SK-N-SH (cell line): ENCODE results near the gene ABHD2. TPM values are rescaled to one million over a fixed set of nuclear protein-coding genes. Genes with fewer than 3 reads are reported as not detected.
"Not testable (repeated sequence)": the region's sequence is repeated elsewhere in the genome, so short reads cannot be mapped to it uniquely, and the experiment has no call there.

Experiments used
- CTCF ChIA-PET: fragments of 300-600, 350-600 bp; formaldehyde crosslinking; extraction: SDS; loops from one replicate; lab custom pipeline; 2021; lab: Yijun Ruan, JAX
- POLR2A ChIA-PET: fragments of 350-600 bp; sonication (Branson Sonifier 250); formaldehyde crosslinking; extraction: SDS; loops from one replicate; lab custom pipeline; 2020; ENCODE audit warnings: antibody characterized with exemption, inconsistent platforms; lab: Yijun Ruan, JAX
- DNase-seq: peaks from one replicate; pipeline ENCODE4 v3.0.0; 2012
- H2AFZ ChIP-seq: fragments of 200-600 bp; sonication (generic); 2 replicates; pipeline ENCODE4 v1.8.1; 2016; ENCODE audit warnings: antibody characterized with exemption, mild to moderate bottlenecking, low read depth
- H3F3A ChIP-seq: fragments of 200-600 bp; sonication (generic); replicated peaks from 2 replicates; pipeline ENCODE3; 2016; ENCODE audit warnings: antibody characterized with exemption, mild to moderate bottlenecking; ENCODE audit not compliant: insufficient read depth
- H3K27ac ChIP-seq, 2 experiments: fragments of 200-500 bp in 1 of 2; fragments of 200-600 bp in 1 of 2; sonication (Bioruptor generic) in 1 of 2; sonication (generic), shearing (Covaris generic) in 1 of 2; 2 replicates each; pipeline versions ENCODE4 v1.5.1 to v1.6.1; 2014 to 2016; ENCODE audit warnings: low read depth in 2 of 2, inconsistent platforms in 1 of 2, low read length in 1 of 2, mild to moderate bottlenecking in 1 of 2, mixed read lengths in 1 of 2
- H3K27me3 ChIP-seq: fragments of 200-600 bp; sonication (generic), shearing (Covaris generic); 2 replicates; pipeline ENCODE4 v1.6.1; 2016; ENCODE audit warnings: mixed run types; ENCODE audit not compliant: insufficient read depth
- H3K36me3 ChIP-seq, 2 experiments: fragments of 200-500 bp in 1 of 2; fragments of 200-600 bp in 1 of 2; sonication (Bioruptor generic) in 1 of 2; sonication (generic) in 1 of 2; replicated peaks in 1 of 2; 2 replicates each; pipeline versions ENCODE3 to v1.5.1; 2014 to 2016; ENCODE audit warnings: low read length in 1 of 2, mild to moderate bottlenecking in 1 of 2; ENCODE audit not compliant: insufficient read depth in 2 of 2, control insufficient read depth in 1 of 2
- H3K4me1 ChIP-seq, 2 experiments: fragments of 200-500 bp in 1 of 2; fragments of 200-600 bp in 1 of 2; sonication (Bioruptor generic) in 1 of 2; sonication (generic), shearing (Covaris generic) in 1 of 2; 2 replicates each; pipeline versions ENCODE4 v1.5.1 to v1.6.1; 2014 to 2016; ENCODE audit warnings: low read depth in 1 of 2, low read length in 1 of 2, mixed run types in 1 of 2; ENCODE audit not compliant: insufficient read depth in 2 of 2, control insufficient read depth in 1 of 2
- H3K4me2 ChIP-seq: fragments of 200-600 bp; sonication (generic), shearing (Covaris generic); 2 replicates; pipeline ENCODE4 v1.6.1; 2017; ENCODE audit warnings: mixed run types
- H3K4me3 ChIP-seq, 2 experiments: fragments of 200-500 bp in 1 of 2; fragments of 200-600 bp in 1 of 2; sonication (Bioruptor generic) in 1 of 2; sonication (generic), shearing (Covaris generic) in 1 of 2; 2 replicates each; pipeline versions ENCODE4 v1.5.1 to v1.8.1; 2014 to 2016; ENCODE audit warnings: low read depth in 2 of 2, inconsistent platforms in 1 of 2, low read length in 1 of 2, mild to moderate bottlenecking in 1 of 2, mixed read lengths in 1 of 2, moderate library complexity in 1 of 2
- H3K79me2 ChIP-seq: fragments of 200-600 bp; sonication (generic); 2 replicates; pipeline ENCODE4 v1.8.1; 2017; ENCODE audit warnings: mild to moderate bottlenecking; ENCODE audit not compliant: insufficient read depth
- H3K9ac ChIP-seq: fragments of 200-600 bp; sonication (generic); 2 replicates; pipeline ENCODE4 v1.6.1; 2017; ENCODE audit warnings: mixed run types
- H3K9me2 ChIP-seq: fragments of 200-600 bp; sonication (generic); 2 replicates; pipeline ENCODE4 v1.6.1; 2017; ENCODE audit warnings: mixed run types
- H3K9me3 ChIP-seq: fragments of 200-600 bp; sonication (generic); 2 replicates; pipeline ENCODE4 v1.6.1; 2017; ENCODE audit warnings: mixed run types, mild to moderate bottlenecking, moderate library complexity
- H4K20me1 ChIP-seq: fragments of 200-600 bp; sonication (generic); 2 replicates; pipeline ENCODE4 v1.6.1; 2017; ENCODE audit warnings: mild to moderate bottlenecking, mixed run types; ENCODE audit not compliant: insufficient read depth
- GABPA ChIP-seq: IDR thresholded peaks from 2 replicates; pipeline ENCODE4 v1.4.0; 2012; ENCODE audit warnings: low read depth, mild to moderate bottlenecking
- NRF1 ChIP-seq: IDR thresholded peaks from 2 replicates; pipeline ENCODE4 v1.6.1; 2012; ENCODE audit warnings: low read depth, mild to moderate bottlenecking, low read length
- POLR2AphosphoS5 ChIP-seq: IDR thresholded peaks from 2 replicates; pipeline ENCODE4 v1.6.1; 2012; ENCODE audit warnings: low read depth, low read length
- SMC3 ChIP-seq: IDR thresholded peaks from 2 replicates; pipeline ENCODE4 v1.6.1; 2012; ENCODE audit warnings: low read depth, low read length, improper control_type of control experiment
- TEAD4 ChIP-seq: IDR thresholded peaks from 2 replicates; pipeline ENCODE4 v1.4.0; 2012; ENCODE audit warnings: mild to moderate bottlenecking, borderline replicate concordance; ENCODE audit not compliant: insufficient read depth
- WGBS: methylation state at CpG from one replicate; pipeline ENCODE4 v1.1.6; 2017; ENCODE audit warnings: low lambda C conversion rate; 5-methylcytosine and 5-hydroxymethylcytosine counted together
- polyA plus RNA-seq, 3 experiments: library from polyadenylated mRNA; depleted of rRNA; stranded (reverse); fragments of >200 nt; gene quantifications; 2 replicates each; pipeline ENCODE4 v1.2.3, GENCODE V29; 2012
- TF ChIP-seq, protein P1 (sequence below): IDR thresholded peaks from 2 replicates; pipeline ENCODE4; 2012
- TF ChIP-seq, protein P2 (sequence below): IDR thresholded peaks from 2 replicates; pipeline ENCODE4 v1.4.0; 2012; ENCODE audit warnings: low read depth, borderline replicate concordance
- TF ChIP-seq, protein P3 (sequence below): fragments of 150-350 bp; IDR thresholded peaks from 2 replicates; pipeline ENCODE4 v1.6.1; 2016; ENCODE audit warnings: mild to moderate bottlenecking, low read depth, low read length

Gene ABHD2
- polyA plus RNA-seq, 1 of the 3 experiments (the other 2 are of a cell fraction), result 19.2 TPM

DNA sequence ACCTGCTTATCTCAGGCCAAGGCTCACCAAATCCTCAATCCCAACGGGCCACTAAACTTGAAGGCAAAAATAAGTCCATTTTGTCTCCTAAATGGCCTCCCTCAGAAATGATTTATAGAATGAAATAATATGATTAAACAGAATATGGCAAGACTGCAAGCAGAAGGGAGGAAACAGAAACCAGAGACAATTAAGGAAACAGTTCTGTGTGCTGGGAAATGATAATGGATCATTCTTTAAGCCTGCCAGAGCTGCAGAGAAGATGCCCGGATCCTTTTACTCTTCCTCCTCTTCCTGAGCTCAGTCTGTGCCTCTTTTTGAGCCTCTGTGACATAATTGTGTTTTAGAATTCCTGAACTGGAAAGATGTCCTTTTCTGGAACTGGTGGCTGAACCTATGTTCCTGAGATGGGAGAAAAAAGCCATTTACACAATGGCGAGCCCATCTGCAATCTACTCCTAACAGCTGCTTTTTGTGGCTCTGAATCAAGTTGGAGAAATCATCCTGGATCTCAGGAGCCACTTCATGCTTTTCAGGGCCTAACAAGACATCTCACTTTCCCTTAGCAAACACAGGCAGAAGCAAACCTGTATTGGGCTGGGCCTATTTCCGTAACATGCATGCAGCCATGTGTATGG, 2.8 kb upstream of the ABHD2 start (continued):
- TF ChIP-seq, protein P1, sequence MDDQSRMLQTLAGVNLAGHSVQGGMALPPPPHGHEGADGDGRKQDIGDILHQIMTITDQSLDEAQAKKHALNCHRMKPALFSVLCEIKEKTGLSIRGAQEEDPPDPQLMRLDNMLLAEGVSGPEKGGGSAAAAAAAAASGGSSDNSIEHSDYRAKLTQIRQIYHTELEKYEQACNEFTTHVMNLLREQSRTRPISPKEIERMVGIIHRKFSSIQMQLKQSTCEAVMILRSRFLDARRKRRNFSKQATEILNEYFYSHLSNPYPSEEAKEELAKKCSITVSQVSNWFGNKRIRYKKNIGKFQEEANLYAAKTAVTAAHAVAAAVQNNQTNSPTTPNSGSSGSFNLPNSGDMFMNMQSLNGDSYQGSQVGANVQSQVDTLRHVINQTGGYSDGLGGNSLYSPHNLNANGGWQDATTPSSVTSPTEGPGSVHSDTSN, result peak; percentile 26; the same call in 1 of the 2 replicates
- TF ChIP-seq TEAD4 (no peak), POLR2AphosphoS5 (no peak), GABPA (no peak), SMC3 (no peak), NRF1 (no peak)
- TF ChIP-seq, protein P2, sequence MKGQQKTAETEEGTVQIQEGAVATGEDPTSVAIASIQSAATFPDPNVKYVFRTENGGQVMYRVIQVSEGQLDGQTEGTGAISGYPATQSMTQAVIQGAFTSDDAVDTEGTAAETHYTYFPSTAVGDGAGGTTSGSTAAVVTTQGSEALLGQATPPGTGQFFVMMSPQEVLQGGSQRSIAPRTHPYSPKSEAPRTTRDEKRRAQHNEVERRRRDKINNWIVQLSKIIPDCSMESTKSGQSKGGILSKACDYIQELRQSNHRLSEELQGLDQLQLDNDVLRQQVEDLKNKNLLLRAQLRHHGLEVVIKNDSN, result no peak
- TF ChIP-seq, protein P3, sequence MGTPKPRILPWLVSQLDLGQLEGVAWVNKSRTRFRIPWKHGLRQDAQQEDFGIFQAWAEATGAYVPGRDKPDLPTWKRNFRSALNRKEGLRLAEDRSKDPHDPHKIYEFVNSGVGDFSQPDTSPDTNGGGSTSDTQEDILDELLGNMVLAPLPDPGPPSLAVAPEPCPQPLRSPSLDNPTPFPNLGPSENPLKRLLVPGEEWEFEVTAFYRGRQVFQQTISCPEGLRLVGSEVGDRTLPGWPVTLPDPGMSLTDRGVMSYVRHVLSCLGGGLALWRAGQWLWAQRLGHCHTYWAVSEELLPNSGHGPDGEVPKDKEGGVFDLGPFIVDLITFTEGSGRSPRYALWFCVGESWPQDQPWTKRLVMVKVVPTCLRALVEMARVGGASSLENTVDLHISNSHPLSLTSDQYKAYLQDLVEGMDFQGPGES, result no peak

DNA sequence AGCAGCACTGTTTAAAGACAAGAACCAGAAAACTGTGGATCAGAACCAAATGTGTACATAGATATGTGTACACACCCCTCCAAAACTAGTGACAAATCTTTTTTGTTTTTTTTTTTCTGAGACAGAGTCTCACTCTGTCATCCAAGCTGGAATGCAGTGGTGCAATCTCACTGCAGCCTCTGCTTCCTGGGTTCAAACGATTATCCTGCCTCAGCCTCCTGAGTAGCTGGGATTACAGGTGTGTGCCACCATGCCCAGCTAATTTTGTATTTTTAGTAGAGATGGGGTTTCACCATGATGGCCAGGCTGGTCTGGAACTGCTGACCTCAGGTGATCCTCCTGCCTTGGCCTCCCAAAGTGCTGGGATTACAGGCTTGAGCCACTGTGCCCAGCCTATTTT, 2.3 kb upstream of the ABHD2 start:
- H4K20me1 ChIP-seq, H3K4me2 ChIP-seq, H3K9me3 ChIP-seq, H3K36me3 ChIP-seq, POLR2A ChIA-PET, H3K27me3 ChIP-seq, DNase-seq, H3K9ac ChIP-seq, H3K9me2 ChIP-seq, H3K4me3 ChIP-seq: not testable (repeated sequence)
- peak overlapping the region; percentile 44 to 98; a peak in 3 of 4 replicates for H3K27ac ChIP-seq
- CTCF ChIA-PET, result interaction anchor here (0.5 to 3.4 kb wide), 8 partner anchors 9 to 121 kb away, joined by 3 to 22 read pairs (median 4); no protein-coding TSS in a partner anchor
- H3F3A ChIP-seq, result peaks cover 20% of the 10 kb centered on the region
- peaks cover 16 to 54% of the 10 kb centered on the region in 2 experiments for H3K4me1 ChIP-seq
- H2AFZ ChIP-seq, result peak overlapping the region; percentile 33; the same call in 1 of the 2 replicates
- H3K79me2 ChIP-seq, result peaks cover 20% of the 10 kb centered on the region
- WGBS, result 50% methylated on average over 1 of the region's 1 CpG

DNA sequence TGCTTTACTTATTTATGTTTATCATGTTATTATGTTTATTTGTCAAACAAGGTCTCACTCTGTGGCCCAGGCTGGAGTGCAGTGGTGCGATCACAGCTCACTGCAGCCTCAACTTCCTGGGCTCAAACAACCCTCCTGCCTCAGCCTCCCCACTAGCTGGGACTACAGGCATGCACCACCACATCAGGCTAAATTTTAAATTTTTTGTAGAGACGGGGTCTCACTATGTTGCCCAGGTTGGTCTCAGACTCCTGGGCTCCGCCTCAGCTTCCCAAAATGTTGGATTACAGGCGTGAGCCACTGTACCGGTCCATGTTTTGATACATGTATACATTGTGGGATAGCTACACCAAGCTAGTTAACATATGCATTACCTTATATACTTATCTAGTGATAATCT, 1.9 kb upstream of the ABHD2 start:
- H3K9me3 ChIP-seq, H4K20me1 ChIP-seq, POLR2A ChIA-PET, H3K4me2 ChIP-seq, H2AFZ ChIP-seq, H3K4me3 ChIP-seq, H3K9me2 ChIP-seq, H3K27me3 ChIP-seq, DNase-seq, H3K9ac ChIP-seq, H3K36me3 ChIP-seq: not testable (repeated sequence)
- Histone ChIP-seq H3K4me1 (peaks cover 16 to 56% of the 10 kb centered on the region in 2 experiments), H3K79me2 (peaks cover 24% of the 10 kb centered on the region), H3K27ac (peak overlapping the region; percentile 97 to 98; a peak in 3 of 4 replicates), H3F3A (peaks cover 21% of the 10 kb centered on the region)
- 98% methylated on average over 5 of the region's 5 CpGs for WGBS
- CTCF ChIA-PET, result interaction anchor here (0.5 to 3.2 kb wide), 5 partner anchors 9 to 121 kb away, joined by 3 to 22 read pairs (median 3); no protein-coding TSS in a partner anchor
